ENCODE data around the gene POU2F2. TPM values are rescaled to one million over a fixed set of nuclear protein-coding genes. Genes with fewer than 3 reads are reported as not detected.

Gene POU2F2
- total and polyA plus RNA-seq, 2 donors (not counting 3 experiments of a cell fraction or from before 2014, with no cell fraction given), result 4.0 to 4.1 TPM

GRCh38 chr19:42126574-42126973 lies 5.7 kb downstream of the POU2F2 start:
- intact Hi-C loops (cut with micrococcal nuclease) (no loop called here), dilution Hi-C loops (cut with MboI; ENCODE audit: extremely low pct_ligation_motif_present, low sequenced_read_pairs) (no loop called here)
- no peaks in the 10 kb centered on the region for H3K27me3 ChIP-seq (ENCODE audit: control insufficient read depth in 2 of 2, insufficient read depth in 2 of 2, low read length in 2 of 2)
- no peak overlapping the region for H3K27ac ChIP-seq (ENCODE audit: insufficient read depth, low read depth, low read length)
- FAIRE-seq (no peak), DNase-seq (ENCODE audit: low read depth, low spot score) (no peak)
- ChIA-PET CTCF (interaction anchor here (4.1 kb wide), 1 partner anchor 18 kb away, joined by 20 read pairs; no protein-coding TSS in a partner anchor), POLR2A (no interaction called here)
- H3K36me3 ChIP-seq (ENCODE audit: control insufficient read depth in 2 of 2, extremely low read depth in 1 of 2, insufficient read depth in 2 of 2, low read length in 2 of 2), result no peaks in the 10 kb centered on the region
- H2AFZ ChIP-seq (ENCODE audit: low read depth, low read length), result no peak overlapping the region
- H3K79me2 ChIP-seq (ENCODE audit: control insufficient read depth, insufficient read depth, low read length), result no peaks in the 10 kb centered on the region
- no peaks in the 10 kb centered on the region for H3K9me3 ChIP-seq (replicated peaks; ENCODE audit: control insufficient read depth, insufficient read depth, low read length)
- peaks cover 11% of the 10 kb centered on the region for H3K4me1 ChIP-seq (ENCODE audit: control insufficient read depth, extremely low read depth, insufficient read depth, low read length)
- no TSS peak for BruUV-seq (replicated peaks)
- no peak overlapping the region for H3K4me2 ChIP-seq (ENCODE audit: insufficient read depth, low read length)
- no peak overlapping the region for H3K9ac ChIP-seq (replicated peaks; ENCODE audit: extremely low read depth, insufficient read depth, low read length)
- TF ChIP-seq POLR2A (IDR thresholded peaks at IDR 0.05; ENCODE audit: low read depth, low read length), result no peak
- no peak for TF ChIP-seq MYC (IDR thresholded peaks at IDR 0.05; ENCODE audit: low read depth, low read length)
- no peak for TF ChIP-seq MAX (IDR thresholded peaks at IDR 0.05; ENCODE audit: insufficient read depth, insufficient read length)
- no peak for TF ChIP-seq EZH2 (IDR thresholded peaks at IDR 0.05; ENCODE audit: borderline replicate concordance, low read depth, low read length, severe bottlenecking)
- no peak for TF ChIP-seq JUN (IDR thresholded peaks at IDR 0.05; ENCODE audit: borderline replicate concordance, insufficient read depth, insufficient read length, low read depth)
- TF ChIP-seq POLR2AphosphoS5 (IDR thresholded peaks at IDR 0.05; ENCODE audit: insufficient read depth, low read depth, low read length), result no peak
- TF ChIP-seq GATA2 (IDR thresholded peaks at IDR 0.05; ENCODE audit: insufficient read depth, insufficient read length, low read depth, low read length), result no peak
- no peak for TF ChIP-seq CTCF (IDR thresholded peaks at IDR 0.05; ENCODE audit: extremely low read depth in 1 of 2, insufficient read depth in 1 of 2, low read depth in 1 of 2, low read length in 2 of 2)
- no peak for TF ChIP-seq FOS (IDR thresholded peaks at IDR 0.05; ENCODE audit: borderline replicate concordance, insufficient read depth, low read length)
- H4K20me1 ChIP-seq (replicated peaks; ENCODE audit: control insufficient read depth, extremely low read depth, insufficient read depth, low read length), result no peaks in the 10 kb centered on the region
- H3K9me1 ChIP-seq (replicated peaks; ENCODE audit: control insufficient read depth, extremely low read depth, insufficient read depth, low read length), result no peaks in the 10 kb centered on the region
- no peak overlapping the region for H3K4me3 ChIP-seq (replicated peaks in 1 of 3; ENCODE audit: insufficient read depth in 1 of 3, low read depth in 1 of 3, low read length in 3 of 3)
